Measurements from ENCODE around the gene PNRC2. TPM values are rescaled to one million over a fixed set of nuclear protein-coding genes. Genes with fewer than 3 reads are reported as not detected.
"Not testable (repeated sequence)": the region's sequence is repeated elsewhere in the genome, so short reads cannot be mapped to it uniquely, and the experiment has no call there.

PNRC2 gene
- total RNA-seq, 1 experiment from 2014 or later = 166 TPM

GRCh38 chr1:23984417-23985186 is 25.0 kb downstream of the PNRC2 start:
- Mint-ChIP-seq H3K36me3 (peaks cover under 1% of the 10 kb centered on the region), H3K9me3 (peaks cover 6% of the 10 kb centered on the region), H3K4me3 (no peak overlapping the region), H3K27ac (no peak overlapping the region), H3K27me3 (ENCODE audit: low read depth) (no peaks in the 10 kb centered on the region), H3K4me1 (peaks cover 11% of the 10 kb centered on the region)
- ATAC-seq = no peak
- no peak for TF ChIP-seq CDX4 (CRISPR knock-in tag; IDR thresholded peaks at IDR 0.05; ENCODE audit: borderline replicate concordance)
- CTCF ChIA-PET = no interaction called here
- POLR2A ChIA-PET = no interaction called here
- no peak for DNase-seq (ENCODE audit: low spot score)

- POLR2A ChIA-PET; H3K27me3 Mint-ChIP-seq (ENCODE audit: low read depth): not testable (repeated sequence)
Measured at GRCh38 chr1:23987038-23987437, 27.4 kb downstream of the PNRC2 start.

GRCh38 chr1:23989263-23989662 is 29.6 kb downstream of the PNRC2 start:
- Mint-ChIP-seq H3K27me3 (ENCODE audit: low read depth) (no peaks in the 10 kb centered on the region), H3K27ac (no peak overlapping the region), H3K4me1 (no peaks in the 10 kb centered on the region), H3K9me3 (peaks cover 6% of the 10 kb centered on the region), H3K4me3 (no peak overlapping the region), H3K36me3 (no peaks in the 10 kb centered on the region)
- ChIA-PET POLR2A (no interaction called here), CTCF (no interaction called here)
- DNase-seq (ENCODE audit: low spot score) (no peak), ATAC-seq (no peak)
- TF ChIP-seq ZNF121 (CRISPR knock-in tag; IDR thresholded peaks at IDR 0.05) (no peak), ELF4 (CRISPR knock-in tag; IDR thresholded peaks at IDR 0.05; ENCODE audit: low read depth) (no peak), CBFB (CRISPR knock-in tag; IDR thresholded peaks at IDR 0.05; ENCODE audit: low read depth) (no peak), ZNF425 (CRISPR knock-in tag; conservative IDR thresholded peaks at IDR 0.05) (no peak), MLX (CRISPR knock-in tag; IDR thresholded peaks at IDR 0.05) (no peak), STAT6 (CRISPR knock-in tag; conservative IDR thresholded peaks at IDR 0.05; ENCODE audit: low read depth) (no peak), ZNF671 (CRISPR knock-in tag; IDR thresholded peaks at IDR 0.05) (no peak), ZNF317 (CRISPR knock-in tag; IDR thresholded peaks at IDR 0.05; ENCODE audit: borderline replicate concordance, low read depth) (no peak), MXD4 (CRISPR knock-in tag; IDR thresholded peaks at IDR 0.05; ENCODE audit: borderline replicate concordance) (no peak), FOXP4 (CRISPR knock-in tag; IDR thresholded peaks at IDR 0.05) (no peak), RELA (CRISPR knock-in tag; IDR thresholded peaks at IDR 0.05; ENCODE audit: borderline replicate concordance) (no peak), PREB (CRISPR knock-in tag; IDR thresholded peaks at IDR 0.05; ENCODE audit: borderline replicate concordance) (no peak), CDX4 (CRISPR knock-in tag; IDR thresholded peaks at IDR 0.05; ENCODE audit: borderline replicate concordance) (no peak), FOXJ3 (CRISPR knock-in tag; IDR thresholded peaks at IDR 0.05; ENCODE audit: borderline replicate concordance) (no peak)

More at GRCh38 chr1:23987038-23987437, 27.4 kb downstream of the PNRC2 start:
- H3K4me1 Mint-ChIP-seq; H3K36me3 Mint-ChIP-seq; H3K27ac Mint-ChIP-seq; CTCF ChIA-PET; H3K9me3 Mint-ChIP-seq; ATAC-seq; H3K4me3 Mint-ChIP-seq; DNase-seq (ENCODE audit: low spot score): not testable (repeated sequence)
